Measurements from ENCODE around the gene PLIN3.

Gene PLIN3

DNA sequence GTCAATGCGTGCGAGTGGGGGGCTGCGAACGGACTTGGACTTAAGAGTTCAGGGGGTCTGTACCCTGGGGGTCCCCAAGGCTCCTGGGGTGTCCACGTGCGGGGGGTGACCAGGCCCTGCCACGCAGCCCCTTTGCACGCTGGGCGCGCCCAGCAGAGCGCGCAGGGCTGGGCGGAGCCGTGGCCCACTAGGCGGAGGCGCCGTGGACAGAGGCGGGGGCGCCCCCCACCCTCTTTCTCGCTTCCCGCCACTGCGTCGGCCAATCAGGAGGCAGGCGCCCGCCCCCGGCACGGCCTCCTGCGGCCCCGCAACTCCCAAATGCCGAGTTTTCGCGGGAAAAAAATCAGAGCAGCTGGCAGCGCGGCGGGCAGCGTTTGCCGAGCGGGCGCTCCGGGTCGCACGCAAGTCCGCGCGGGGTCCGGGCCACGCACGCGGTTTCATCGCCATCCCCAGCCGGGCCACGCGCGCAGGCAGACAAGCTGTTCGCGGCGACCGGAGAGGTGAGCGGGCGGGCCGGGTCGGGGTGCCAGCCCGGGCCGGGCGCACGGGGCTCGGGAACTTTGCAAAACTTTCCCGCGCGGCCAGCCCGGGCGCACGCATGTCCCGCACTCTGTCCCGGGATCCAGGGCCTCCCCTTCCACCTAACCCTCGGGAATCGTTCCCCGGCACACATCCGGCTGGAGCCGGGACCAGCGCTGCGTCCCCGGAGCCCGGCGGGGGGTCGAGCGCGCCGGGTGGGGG is 41.9 kb upstream of the PLIN3 start, which contains the start of gene UHRF1 (continued):
- peak; percentile 76 for TF ChIP-seq ZBTB11 (tag by site-specific recombination; conservative IDR thresholded peaks at IDR 0.05; ENCODE audit: low read depth)
- TF ChIP-seq ZNF280C (tag by site-specific recombination; IDR thresholded peaks at IDR 0.05) = no peak
- no peak for TF ChIP-seq HOXA7 (CRISPR knock-in tag; IDR thresholded peaks at IDR 0.05; ENCODE audit: borderline replicate concordance)
- TF ChIP-seq HOXD13 (CRISPR knock-in tag; IDR thresholded peaks at IDR 0.05; ENCODE audit: borderline replicate concordance) = peak; percentile 67; the same call in 1 of the 2 replicates
- TF ChIP-seq KLF16 (tag by site-specific recombination; IDR thresholded peaks at IDR 0.05) = peak; percentile 75; the same call in 1 of the 2 replicates
- TF ChIP-seq ZNF677 (tag by site-specific recombination; IDR thresholded peaks at IDR 0.05) = no peak
- TF ChIP-seq HOXC10 (CRISPR knock-in tag; IDR thresholded peaks at IDR 0.05) = 0 out of 2 replicates have a peak, but pooled peaks have one; percentile 55
- no peak for TF ChIP-seq ZNF114 (tag by site-specific recombination; IDR thresholded peaks at IDR 0.05)
- no peak for TF ChIP-seq ZNF585B (tag by site-specific recombination; IDR thresholded peaks at IDR 0.05)
- TF ChIP-seq ZNF184 (tag by site-specific recombination; IDR thresholded peaks at IDR 0.05) = peak; percentile 60; the same call in 1 of the 2 replicates
- peak; percentile 43; the same call in 1 of the 2 replicates for TF ChIP-seq ZNF596 (tag by site-specific recombination; IDR thresholded peaks at IDR 0.05)
- peak; percentile 76; the same call in 1 of the 2 replicates for TF ChIP-seq ZBTB20 (tag by site-specific recombination; IDR thresholded peaks at IDR 0.05)
- no peak for TF ChIP-seq ZNF530 (tag by site-specific recombination; IDR thresholded peaks at IDR 0.05; ENCODE audit: low read depth)
- TF ChIP-seq MZF1 (tag by site-specific recombination; IDR thresholded peaks at IDR 0.05; ENCODE audit: borderline replicate concordance) = no peak
- TF ChIP-seq ZNF76 (tag by site-specific recombination; IDR thresholded peaks at IDR 0.05; ENCODE audit: borderline replicate concordance, low read depth) = 0 out of 2 replicates have a peak, but pooled peaks have one; percentile 44
- peak; percentile 94 for TF ChIP-seq ZXDB (tag by site-specific recombination; IDR thresholded peaks at IDR 0.05)
- TF ChIP-seq ZNF561 (tag by site-specific recombination; IDR thresholded peaks at IDR 0.05; ENCODE audit: borderline replicate concordance) = peak; percentile 82
- TF ChIP-seq ZNF791 (tag by site-specific recombination; IDR thresholded peaks at IDR 0.05) = 0 out of 2 replicates have a peak, but pooled peaks have one; percentile 37
- TF ChIP-seq KLF7 (tag by site-specific recombination; IDR thresholded peaks at IDR 0.05; ENCODE audit: borderline replicate concordance) = peak; percentile 37; the same call in 1 of the 2 replicates
- peak; percentile 67; the same call in 1 of the 2 replicates for TF ChIP-seq ZBTB1 (tag by site-specific recombination; IDR thresholded peaks at IDR 0.05)
- 0 out of 2 replicates have a peak, but pooled peaks have one; percentile 21 for TF ChIP-seq ZSCAN16 (tag by site-specific recombination; IDR thresholded peaks at IDR 0.05)
- TF ChIP-seq ZNF211 (tag by site-specific recombination; IDR thresholded peaks at IDR 0.05; ENCODE audit: low read depth) = no peak
- peak; percentile 82 for TF ChIP-seq SP2 (tag by site-specific recombination; IDR thresholded peaks at IDR 0.05)
- TF ChIP-seq ZNF140 (tag by site-specific recombination; IDR thresholded peaks at IDR 0.05) = no peak
- TF ChIP-seq OVOL3 (tag by site-specific recombination; IDR thresholded peaks at IDR 0.05) = no peak
- peak; percentile 38; the same call in 1 of the 2 replicates for TF ChIP-seq ZNF394 (tag by site-specific recombination; IDR thresholded peaks at IDR 0.05; ENCODE audit: borderline replicate concordance)
- TF ChIP-seq, protein P1, sequence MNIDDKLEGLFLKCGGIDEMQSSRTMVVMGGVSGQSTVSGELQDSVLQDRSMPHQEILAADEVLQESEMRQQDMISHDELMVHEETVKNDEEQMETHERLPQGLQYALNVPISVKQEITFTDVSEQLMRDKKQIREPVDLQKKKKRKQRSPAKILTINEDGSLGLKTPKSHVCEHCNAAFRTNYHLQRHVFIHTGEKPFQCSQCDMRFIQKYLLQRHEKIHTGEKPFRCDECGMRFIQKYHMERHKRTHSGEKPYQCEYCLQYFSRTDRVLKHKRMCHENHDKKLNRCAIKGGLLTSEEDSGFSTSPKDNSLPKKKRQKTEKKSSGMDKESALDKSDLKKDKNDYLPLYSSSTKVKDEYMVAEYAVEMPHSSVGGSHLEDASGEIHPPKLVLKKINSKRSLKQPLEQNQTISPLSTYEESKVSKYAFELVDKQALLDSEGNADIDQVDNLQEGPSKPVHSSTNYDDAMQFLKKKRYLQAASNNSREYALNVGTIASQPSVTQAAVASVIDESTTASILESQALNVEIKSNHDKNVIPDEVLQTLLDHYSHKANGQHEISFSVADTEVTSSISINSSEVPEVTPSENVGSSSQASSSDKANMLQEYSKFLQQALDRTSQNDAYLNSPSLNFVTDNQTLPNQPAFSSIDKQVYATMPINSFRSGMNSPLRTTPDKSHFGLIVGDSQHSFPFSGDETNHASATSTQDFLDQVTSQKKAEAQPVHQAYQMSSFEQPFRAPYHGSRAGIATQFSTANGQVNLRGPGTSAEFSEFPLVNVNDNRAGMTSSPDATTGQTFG (tag by site-specific recombination; IDR thresholded peaks at IDR 0.05; ENCODE audit: borderline replicate concordance) = no peak
- peak; percentile 23; the same call in 1 of the 2 replicates for TF ChIP-seq PRDM10 (tag by site-specific recombination; IDR thresholded peaks at IDR 0.05)
